Right kidney (tissue), 1 donor: ENCODE data around the gene HID1.

Experiments
- DNase-seq: peaks from one replicate; pipeline ENCODE4 v3.0.0-alpha.2; 2016

HID1 gene

GRCh38 chr17:74947041-74947754, 25.4 kb downstream of the HID1 start:
- DNase-seq, result no peak

- no peak for DNase-seq
Observed at GRCh38 chr17:74946641-74947040, 25.9 kb downstream of the HID1 start.

GRCh38 chr17:74945543-74945942, 27.0 kb downstream of the HID1 start:
- no peak for DNase-seq

GRCh38 chr17:74943808-74944522, 28.6 kb downstream of the HID1 start:
- DNase-seq, result no peak

DNA sequence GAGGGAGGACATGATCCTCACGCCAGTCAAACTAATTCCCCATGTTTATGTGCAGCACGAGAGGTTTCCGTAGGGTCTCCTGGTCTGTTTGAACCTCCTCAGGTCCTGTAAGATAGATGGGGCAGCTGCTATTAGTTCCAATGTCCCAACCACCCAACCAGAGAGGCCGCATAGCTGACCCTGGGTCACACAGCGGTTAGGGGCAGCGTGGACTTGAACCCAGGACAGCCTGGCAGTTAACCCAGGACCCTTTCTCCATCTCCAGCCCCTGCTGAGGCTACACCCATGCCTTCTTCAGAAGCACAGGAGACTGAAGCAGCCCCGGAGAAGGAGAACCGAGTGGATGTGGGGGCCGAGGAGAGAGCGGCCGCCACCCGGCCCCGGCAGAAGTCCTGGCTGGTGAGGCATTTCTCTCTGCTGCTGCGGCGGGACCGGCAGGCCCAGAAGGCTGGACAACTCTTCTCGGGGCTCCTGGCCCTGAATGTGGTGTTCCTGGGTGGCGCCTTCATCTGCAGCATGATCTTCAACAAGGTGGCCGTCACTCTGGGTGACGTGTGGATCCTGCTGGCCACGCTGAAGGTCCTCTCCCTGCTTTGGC, 31.3 kb downstream of the HID1 start:
- DNase-seq, result no peak

- no peak for DNase-seq
Observed at GRCh38 chr17:74939534-74939933, 33.0 kb downstream of the HID1 start.

GRCh38 chr17:74938194-74938950, 34.2 kb downstream of the HID1 start:
- no peak for DNase-seq

DNA sequence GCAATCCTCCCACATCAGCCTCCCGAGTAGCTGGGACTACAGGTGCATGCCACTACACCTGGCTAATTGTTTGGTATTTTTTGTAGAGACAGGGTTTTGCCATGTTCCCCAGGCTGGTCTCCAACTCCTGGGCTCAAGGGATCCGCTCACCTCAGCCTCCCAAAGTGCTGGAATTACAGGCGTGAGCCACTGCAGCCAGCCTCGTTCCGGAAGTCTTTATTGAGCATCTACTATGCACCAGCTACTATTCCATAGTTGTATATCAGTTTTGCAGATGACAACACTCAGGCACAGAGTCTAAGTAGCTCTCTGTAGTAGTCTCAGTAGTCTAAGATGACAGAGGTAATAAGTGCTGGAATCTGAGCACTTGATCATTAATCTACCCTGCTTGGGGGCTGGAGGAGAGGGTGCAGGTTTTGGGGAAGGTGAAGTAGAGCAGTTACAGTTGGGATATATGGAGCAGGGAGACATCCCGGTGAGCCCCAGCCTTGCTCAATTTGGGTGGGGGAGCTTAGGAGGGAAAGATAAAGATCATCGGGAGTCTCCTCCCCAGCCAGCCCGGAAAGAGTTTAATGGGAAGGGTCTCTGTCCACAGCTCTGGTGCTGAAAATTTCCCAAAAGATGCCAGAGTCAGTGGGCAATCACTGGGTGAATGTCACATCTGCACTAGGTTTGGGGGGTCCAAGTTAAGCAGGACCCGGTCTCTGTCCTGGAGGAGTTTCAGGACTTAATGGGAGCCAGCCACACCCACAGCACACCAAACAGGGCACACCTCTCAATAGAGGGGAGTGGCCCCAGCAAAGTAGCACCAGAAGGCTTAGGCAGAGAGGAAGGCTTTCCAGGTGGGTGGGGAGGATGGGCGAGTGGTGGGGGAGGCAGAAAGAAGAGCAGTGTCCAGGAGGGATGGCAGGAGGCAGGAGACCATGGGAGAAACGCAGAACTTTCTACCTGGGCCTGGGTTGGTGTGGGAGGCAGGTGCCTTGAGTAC, 35.2 kb downstream of the HID1 start:
- peak; percentile 26 for DNase-seq

GRCh38 chr17:74936470-74936799, 36.1 kb downstream of the HID1 start:
- DNase-seq, result no peak

- DNase-seq, result peak; percentile 34
Observed at GRCh38 chr17:74935585-74936469, 36.7 kb downstream of the HID1 start, which contains the start of gene OTOP3. TSS of gene OTOP3 (plus strand) at chr17:74935898. CDS start at chr17:74935922, 24 bp downstream.

DNA sequence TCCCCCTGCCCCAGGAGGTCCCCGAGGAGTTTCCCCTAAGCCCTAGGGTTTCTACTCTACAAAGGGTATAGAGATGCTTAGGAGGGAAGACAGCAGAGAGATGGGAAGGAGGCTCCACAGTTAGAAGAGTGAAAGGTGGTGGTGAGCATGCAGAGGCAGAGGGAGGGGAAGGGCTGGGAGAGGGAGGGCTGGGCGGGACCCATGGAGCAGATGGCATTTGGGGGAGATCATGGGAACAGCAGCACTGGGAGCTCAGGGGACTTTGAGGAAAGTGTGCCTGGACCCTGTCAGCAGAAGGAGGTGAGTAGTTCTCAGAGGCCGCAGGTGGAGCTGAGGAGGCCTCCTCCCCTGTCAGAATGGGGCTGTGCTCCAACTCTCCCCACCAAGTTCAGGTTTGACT, 37.5 kb downstream of the HID1 start:
- no peak for DNase-seq

GRCh38 chr17:74930535-74931036, 42.0 kb downstream of the HID1 start:
- no peak for DNase-seq

- no peak for DNase-seq
Observed at GRCh38 chr17:74928786-74929185, 43.8 kb downstream of the HID1 start.

DNA sequence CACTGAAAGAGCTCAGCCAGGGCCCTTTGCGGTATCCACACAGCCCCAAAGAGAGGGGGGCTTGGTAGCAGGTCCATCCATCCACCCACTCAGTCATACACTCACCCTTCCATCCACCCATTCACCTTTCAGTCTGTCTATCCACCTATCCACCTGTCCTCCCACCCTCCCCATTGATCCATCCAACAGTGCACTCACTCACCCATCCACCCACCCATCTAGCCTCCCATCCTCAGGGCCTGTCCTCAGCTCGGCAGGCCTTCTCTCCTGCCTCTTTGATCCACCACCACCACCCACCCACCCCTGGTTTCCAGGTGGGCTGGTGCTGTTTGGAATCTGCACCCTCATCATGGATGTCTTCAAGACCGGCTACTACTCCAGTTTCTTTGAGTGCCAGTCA, 47.3 kb downstream of the HID1 start:
- no peak for DNase-seq

- DNase-seq, result peak; percentile 54
Observed at GRCh38 chr17:74924250-74924948, 48.2 kb downstream of the HID1 start, which contains the start of gene OTOP2. TSS of gene OTOP2 (plus strand) at chr17:74924273. CDS start at chr17:74924633, 360 bp downstream.

DNA sequence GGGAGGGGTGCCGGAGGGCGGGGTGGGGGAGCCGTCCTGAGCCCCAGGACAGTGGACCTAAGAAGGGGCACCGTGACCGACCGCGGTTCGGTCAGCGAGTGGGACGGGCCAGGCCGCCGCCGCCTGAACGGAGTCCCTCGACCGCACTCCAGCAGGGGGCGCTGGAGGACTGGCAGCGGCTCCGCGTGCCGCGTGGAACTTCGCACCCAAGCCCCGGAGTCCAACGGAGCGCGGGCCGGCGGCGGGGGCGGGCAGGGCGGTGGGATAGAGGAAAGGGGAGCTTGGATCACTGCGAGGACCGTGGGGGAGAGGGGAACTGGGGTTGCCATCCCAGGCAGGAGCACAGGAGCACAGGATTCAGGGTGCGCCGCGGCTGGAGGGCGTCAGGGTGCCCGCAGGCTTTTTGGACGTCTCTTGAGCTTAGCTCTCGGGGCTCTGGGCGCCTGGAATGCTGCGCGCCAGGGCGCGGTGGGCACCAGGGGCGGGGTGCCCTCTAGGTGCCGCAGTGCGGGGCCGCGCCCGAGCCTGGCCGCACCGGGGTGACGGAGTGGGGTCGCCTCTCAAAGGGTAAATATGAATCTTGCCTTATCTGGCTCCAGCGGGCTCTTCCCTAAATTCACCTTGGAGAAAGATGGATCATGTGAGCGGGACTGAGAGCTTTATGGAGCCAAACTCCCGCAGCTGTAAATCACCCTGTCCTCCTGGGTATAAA, 48.9 kb downstream of the HID1 start:
- DNase-seq, result peak; percentile 53

DNA sequence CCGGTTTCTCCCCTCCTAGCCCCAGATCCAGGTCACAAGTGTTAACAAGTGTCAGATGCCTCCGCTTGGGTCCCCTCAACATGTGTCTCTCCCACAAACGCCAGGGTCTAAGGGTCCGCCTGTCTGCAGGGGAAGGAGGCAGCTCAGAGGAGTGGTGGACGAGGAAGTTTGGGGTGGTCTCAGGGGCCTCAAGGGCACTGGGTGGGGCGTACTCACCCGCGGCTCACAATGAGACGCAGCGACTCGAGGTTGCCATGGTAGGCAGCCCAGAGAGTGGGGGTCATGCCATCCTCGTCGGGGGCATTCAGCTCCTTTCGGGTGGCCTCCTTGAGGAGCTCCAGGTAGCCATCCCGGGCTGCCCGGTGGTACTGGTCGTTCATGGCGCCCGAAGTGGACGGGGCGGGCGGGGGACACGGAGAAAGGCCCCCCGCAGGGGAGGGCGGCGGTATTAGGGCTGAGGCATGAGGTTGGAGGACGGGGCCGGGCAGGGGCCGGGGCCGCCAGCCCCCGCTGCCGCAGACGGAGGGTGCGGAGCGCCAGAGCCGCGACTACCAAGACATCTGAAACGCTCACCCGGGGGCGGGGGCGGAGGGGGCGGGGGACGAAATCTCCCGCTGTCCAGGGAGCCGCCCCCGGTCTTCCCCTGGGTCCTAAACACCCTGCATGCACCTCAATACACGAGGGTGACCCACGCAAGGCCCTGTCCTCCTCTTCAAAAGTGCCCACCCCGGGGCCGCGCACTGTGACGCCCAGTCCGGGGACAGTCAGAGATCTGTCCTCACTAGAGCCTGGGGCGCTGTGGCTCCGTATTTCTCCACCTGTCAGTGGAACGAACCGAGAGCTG, 49.6 kb downstream of the HID1 start, which contains the start of gene USH1G:
USH1G (minus strand) TSS at position 562 of the 844 bp plus-strand sequence; CDS start at position 380, 182 bp downstream.
- peak; percentile 54 for DNase-seq

- peak; percentile 10 for DNase-seq
Observed at GRCh38 chr17:74922172-74922571, 50.4 kb downstream of the HID1 start.
